OCI-LY1 (cell line): ENCODE data around the gene ACSBG1.

Experiments
- H2AFZ ChIP-seq: fragments of 200-600 bp; sonication (generic), shearing (Covaris generic); 2 replicates; pipeline ENCODE4 v1.6.0; 2014; ENCODE audit warnings: antibody characterized with exemption, mild to moderate bottlenecking, low read length
- H3F3A ChIP-seq: fragments of 200-600 bp; sonication (generic), shearing (Covaris generic); 2 replicates; pipeline ENCODE4 v1.6.0; 2014; ENCODE audit warnings: mild to moderate bottlenecking, antibody characterized with exemption, low read length, moderate library complexity; ENCODE audit not compliant: insufficient read depth
- H3K27ac ChIP-seq: fragments of 200-600 bp; sonication (generic); 2 replicates; pipeline ENCODE4 v1.5.1; 2014; ENCODE audit warnings: low read length, mixed run types, mild to moderate bottlenecking, low read depth; ENCODE audit not compliant: poor library complexity, severe bottlenecking
- H3K27me3 ChIP-seq: fragments of 200-600 bp; sonication (generic); 2 replicates; pipeline ENCODE4 v1.6.0; 2014; ENCODE audit warnings: antibody characterized with exemption, mild to moderate bottlenecking, low read length, moderate library complexity; ENCODE audit not compliant: insufficient read depth
- H3K36me3 ChIP-seq: fragments of 200-600 bp; sonication (generic); 2 replicates; pipeline ENCODE4 v1.6.1; 2014; ENCODE audit warnings: mild to moderate bottlenecking, antibody characterized with exemption, low read length, moderate library complexity, mixed read lengths; ENCODE audit not compliant: insufficient read depth
- H3K4me1 ChIP-seq: fragments of 200-600 bp; sonication (generic); 2 replicates; pipeline ENCODE4 v1.5.1; 2014; ENCODE audit warnings: mild to moderate bottlenecking, low read length, moderate library complexity; ENCODE audit not compliant: insufficient read depth, severe bottlenecking
- H3K4me2 ChIP-seq: fragments of 200-600 bp; sonication (generic), shearing (Covaris generic); 2 replicates; pipeline ENCODE4 v1.6.1; 2014; ENCODE audit warnings: low read length
- H3K4me3 ChIP-seq: fragments of 200-600 bp; sonication (generic); 2 replicates; pipeline ENCODE4 v1.5.1; 2014; ENCODE audit warnings: low read length, low read depth, mild to moderate bottlenecking, mixed read lengths; ENCODE audit not compliant: poor library complexity, severe bottlenecking
- H3K79me2 ChIP-seq: fragments of 200-600 bp; shearing (Covaris generic); 2 replicates; pipeline ENCODE4 v1.6.1; 2016; ENCODE audit warnings: mixed run types, low read length, mixed read lengths; ENCODE audit not compliant: insufficient read depth
- H3K9ac ChIP-seq: fragments of 200-600 bp; sonication (generic), shearing (Covaris generic); 2 replicates; pipeline ENCODE4 v1.6.1; 2014; ENCODE audit warnings: mild to moderate bottlenecking, low read length, mixed read lengths
- H3K9me2 ChIP-seq: fragments of 200-600 bp; sonication (generic), shearing (Covaris generic); 2 replicates; pipeline ENCODE4 v1.6.1; 2014; ENCODE audit warnings: low read depth, mild to moderate bottlenecking, low read length, mixed read lengths
- H3K9me3 ChIP-seq: fragments of 200-600 bp; shearing (Covaris generic); 2 replicates; pipeline ENCODE4 v1.6.1; 2014; ENCODE audit warnings: low read length, mixed read lengths
- H4K20me1 ChIP-seq: fragments of 200-600 bp; sonication (generic), shearing (Covaris generic); 2 replicates; pipeline ENCODE4 v1.6.0; 2016; ENCODE audit warnings: mild to moderate bottlenecking, low read length; ENCODE audit not compliant: insufficient read depth
- EZH2 ChIP-seq: fragments of 200-600 bp; sonication (generic), shearing (Covaris generic); IDR thresholded peaks from 2 replicates; pipeline ENCODE4 v1.8.0; 2017; ENCODE audit warnings: borderline replicate concordance, mixed run types, mild to moderate bottlenecking, antibody characterized with exemption, low read length, moderate library complexity, mixed read lengths
- TF ChIP-seq, protein P1 (sequence below): fragments of 200-600 bp; sonication (generic), shearing (Covaris generic); IDR thresholded peaks from 2 replicates; pipeline ENCODE4 v1.5.1; 2017; ENCODE audit warnings: mild to moderate bottlenecking, antibody characterized with exemption, low read length, moderate library complexity, mixed read lengths

The ACSBG1 gene

DNA sequence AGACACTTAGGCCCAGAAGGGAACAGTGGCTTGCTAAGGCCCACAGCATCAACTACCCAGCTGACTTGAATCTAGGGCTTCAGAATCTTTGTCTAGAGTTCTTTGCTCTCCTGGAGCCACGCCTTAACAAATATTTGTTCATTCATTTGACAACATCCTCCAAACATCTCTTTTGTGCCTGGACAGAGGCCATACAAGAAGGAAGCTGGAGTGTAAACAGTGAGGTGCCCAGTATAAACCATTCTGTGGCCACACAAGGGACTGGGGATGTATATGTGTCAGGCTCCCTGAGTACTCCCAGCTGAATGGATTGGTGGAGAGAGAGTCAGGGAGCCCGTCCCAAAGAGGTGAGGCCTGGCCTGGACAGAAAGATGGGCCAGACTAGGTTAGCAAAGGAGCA, 106.5 kb downstream of the ACSBG1 start:
- no peak overlapping the region for H3K9ac ChIP-seq
- peaks cover 12% of the 10 kb centered on the region for H3K4me1 ChIP-seq
- no peaks in the 10 kb centered on the region for H3K79me2 ChIP-seq
- H3K4me3 ChIP-seq: no peak overlapping the region
- no peaks in the 10 kb centered on the region for H4K20me1 ChIP-seq
- H3K4me2 ChIP-seq: no peak overlapping the region
- TF ChIP-seq, protein P1, sequence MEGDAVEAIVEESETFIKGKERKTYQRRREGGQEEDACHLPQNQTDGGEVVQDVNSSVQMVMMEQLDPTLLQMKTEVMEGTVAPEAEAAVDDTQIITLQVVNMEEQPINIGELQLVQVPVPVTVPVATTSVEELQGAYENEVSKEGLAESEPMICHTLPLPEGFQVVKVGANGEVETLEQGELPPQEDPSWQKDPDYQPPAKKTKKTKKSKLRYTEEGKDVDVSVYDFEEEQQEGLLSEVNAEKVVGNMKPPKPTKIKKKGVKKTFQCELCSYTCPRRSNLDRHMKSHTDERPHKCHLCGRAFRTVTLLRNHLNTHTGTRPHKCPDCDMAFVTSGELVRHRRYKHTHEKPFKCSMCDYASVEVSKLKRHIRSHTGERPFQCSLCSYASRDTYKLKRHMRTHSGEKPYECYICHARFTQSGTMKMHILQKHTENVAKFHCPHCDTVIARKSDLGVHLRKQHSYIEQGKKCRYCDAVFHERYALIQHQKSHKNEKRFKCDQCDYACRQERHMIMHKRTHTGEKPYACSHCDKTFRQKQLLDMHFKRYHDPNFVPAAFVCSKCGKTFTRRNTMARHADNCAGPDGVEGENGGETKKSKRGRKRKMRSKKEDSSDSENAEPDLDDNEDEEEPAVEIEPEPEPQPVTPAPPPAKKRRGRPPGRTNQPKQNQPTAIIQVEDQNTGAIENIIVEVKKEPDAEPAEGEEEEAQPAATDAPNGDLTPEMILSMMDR: no peak
- no peak for TF ChIP-seq EZH2
- H3F3A ChIP-seq: no peaks in the 10 kb centered on the region
- no peak overlapping the region for H2AFZ ChIP-seq
- H3K9me3 ChIP-seq: no peaks in the 10 kb centered on the region
- H3K9me2 ChIP-seq: no peaks in the 10 kb centered on the region
- no peaks in the 10 kb centered on the region for H3K36me3 ChIP-seq
- no peak overlapping the region for H3K27ac ChIP-seq
- no peaks in the 10 kb centered on the region for H3K27me3 ChIP-seq

DNA sequence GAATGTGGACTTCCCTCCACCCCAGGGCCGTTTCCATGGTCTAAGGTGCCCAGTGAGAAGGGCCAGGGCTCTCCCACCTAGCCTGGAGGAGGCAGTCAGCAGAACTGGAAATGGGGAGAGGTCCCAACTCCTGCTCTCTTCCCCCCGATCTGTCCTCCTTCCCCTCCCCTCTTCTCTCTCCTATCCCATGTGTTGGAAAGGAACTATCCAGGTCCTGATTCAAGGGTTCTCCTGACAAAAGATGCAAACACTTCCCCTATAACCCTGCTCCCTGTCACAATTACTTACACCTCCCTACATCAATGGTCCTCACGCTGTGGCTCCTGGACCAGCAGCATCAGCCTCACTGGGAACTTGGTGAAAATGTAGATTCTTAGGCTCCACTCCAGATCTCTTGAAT, 109.1 kb downstream of the ACSBG1 start:
- no peaks in the 10 kb centered on the region for H3K27me3 ChIP-seq
- no peaks in the 10 kb centered on the region for H3K36me3 ChIP-seq
- H3K9me3 ChIP-seq: no peaks in the 10 kb centered on the region
- H3F3A ChIP-seq: no peaks in the 10 kb centered on the region
- H3K9ac ChIP-seq: no peak overlapping the region
- H3K4me1 ChIP-seq: no peaks in the 10 kb centered on the region
- no peaks in the 10 kb centered on the region for H4K20me1 ChIP-seq
- no peak overlapping the region for H2AFZ ChIP-seq
- H3K79me2 ChIP-seq: no peaks in the 10 kb centered on the region
- H3K4me3 ChIP-seq: no peak overlapping the region
- no peak overlapping the region for H3K4me2 ChIP-seq
- no peaks in the 10 kb centered on the region for H3K9me2 ChIP-seq
- no peak overlapping the region for H3K27ac ChIP-seq
- TF ChIP-seq, protein P1: no peak
- no peak for TF ChIP-seq EZH2

DNA sequence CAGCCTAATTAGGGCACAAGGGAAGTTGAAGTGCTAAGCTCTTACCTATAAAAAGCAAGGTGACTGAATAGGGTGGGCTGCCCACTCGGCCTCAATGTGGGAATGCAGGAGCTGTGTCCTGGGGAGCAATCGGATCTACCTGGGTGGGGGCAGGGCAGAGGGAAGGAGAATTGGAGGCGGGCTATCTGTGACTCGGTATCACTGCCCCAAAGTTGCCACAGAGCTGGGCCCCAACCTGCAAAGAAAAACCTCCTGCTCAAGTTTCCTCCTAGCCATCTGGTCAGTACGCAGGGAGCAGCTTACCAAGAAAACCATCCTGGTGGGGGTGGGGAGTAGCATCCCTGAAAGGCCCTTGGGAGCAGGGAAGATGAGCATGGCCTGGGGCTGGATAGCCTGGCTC, 113.8 kb downstream of the ACSBG1 start:
- Histone ChIP-seq H3F3A (no peaks in the 10 kb centered on the region), H3K36me3 (no peaks in the 10 kb centered on the region), H3K9me3 (no peaks in the 10 kb centered on the region), H3K4me1 (no peaks in the 10 kb centered on the region), H3K27me3 (no peaks in the 10 kb centered on the region), H3K79me2 (no peaks in the 10 kb centered on the region), H3K4me2 (no peak overlapping the region), H3K4me3 (no peak overlapping the region), H3K9ac (no peak overlapping the region), H4K20me1 (no peaks in the 10 kb centered on the region), H3K27ac (no peak overlapping the region), H2AFZ (no peak overlapping the region), H3K9me2 (no peaks in the 10 kb centered on the region)
- TF ChIP-seq, protein P1: no peak
- TF ChIP-seq EZH2: no peak
